Measurements from ENCODE around the gene KRT4.

GRCh38 chr12:52818388-52818787 lies 4.5 kb upstream of the KRT4 start:
- TF ChIP-seq CTCF (IDR thresholded peaks at IDR 0.05), result no peak
- no peak for TF ChIP-seq EP300 (IDR thresholded peaks at IDR 0.05)
